ENCODE data around the gene SLC49A4. TPM values are rescaled to one million over a fixed set of nuclear protein-coding genes. Genes with fewer than 3 reads are reported as not detected.

SLC49A4 gene
- total RNA-seq, 4 donors from 2014 or later: 28.0 to 41.8 (median 37.9) TPM

GRCh38 chr3:122925756-122926155 lies 130.9 kb downstream of the SLC49A4 start:
- intact Hi-C loops (cut with DNase I; ENCODE audit: low total_unique reads): no loop called here

GRCh38 chr3:122926322-122926721 lies 131.5 kb downstream of the SLC49A4 start:
- TF ChIP-seq POLR2A (IDR thresholded peaks at IDR 0.05) (no peak), CTCF (IDR thresholded peaks at IDR 0.05) (no peak)
- DNase-seq (ENCODE audit: low spot score in 2 of 2): peak in 1 of 2 donors; percentile 72
- no peak overlapping the region for H3K4me3 ChIP-seq (ENCODE audit: low read depth, poor library complexity, severe bottlenecking)
- intact Hi-C loops (cut with DNase I; ENCODE audit: low total_unique reads): no loop called here
- WGBS, 2 donors: 81 to 93% methylated on average over 9 to 20 of the region's 20 CpGs

More at GRCh38 chr3:122925756-122926155, 130.9 kb downstream of the SLC49A4 start:
- peak in 1 of 2 donors; percentile 72 for DNase-seq (ENCODE audit: low spot score in 2 of 2)
- WGBS, 2 donors: 93 to 94% methylated on average over 1 of the region's 1 CpG
- H3K4me3 ChIP-seq (ENCODE audit: low read depth, poor library complexity, severe bottlenecking): no peak overlapping the region
- no peak for TF ChIP-seq CTCF (IDR thresholded peaks at IDR 0.05)

DNA sequence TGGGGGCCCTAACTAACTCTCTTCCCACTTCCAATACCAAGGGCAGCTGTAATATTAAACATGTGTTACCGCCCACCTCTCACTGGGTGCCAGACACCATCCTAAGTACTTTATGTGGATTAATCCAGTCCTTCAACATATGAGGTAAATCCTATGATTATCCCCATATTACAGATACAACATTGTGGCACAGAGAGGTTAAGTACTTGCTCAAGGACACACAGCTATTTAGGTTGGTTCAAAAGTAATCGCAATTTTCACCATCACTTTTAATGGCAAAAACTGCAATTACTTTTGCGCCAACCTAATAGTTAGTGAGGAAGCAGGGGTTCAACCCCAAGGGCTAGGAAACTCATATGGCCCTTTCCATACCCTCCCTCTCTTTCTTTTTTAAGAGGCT lies 131.9 kb downstream of the SLC49A4 start:
- intact Hi-C loops (cut with DNase I; ENCODE audit: low total_unique reads): no loop called here
- WGBS, 2 donors: 97 to 98% methylated on average over 3 of the region's 3 CpGs
- no peak for TF ChIP-seq POLR2A (IDR thresholded peaks at IDR 0.05)
- no peak for TF ChIP-seq CTCF (IDR thresholded peaks at IDR 0.05)

GRCh38 chr3:122927726-122928125 lies 132.9 kb downstream of the SLC49A4 start:
- intact Hi-C loops (cut with DNase I; ENCODE audit: low total_unique reads): no loop called here
- peak in 1 of 2 donors; percentile 68 for DNase-seq (ENCODE audit: low spot score in 2 of 2)
- TF ChIP-seq POLR2A (IDR thresholded peaks at IDR 0.05) (no peak), CTCF (IDR thresholded peaks at IDR 0.05) (no peak)
- WGBS, 2 donors: 92 to 99% methylated on average over 10 of the region's 10 CpGs
- H3K4me3 ChIP-seq (ENCODE audit: low read depth, poor library complexity, severe bottlenecking): no peak overlapping the region

More for the DNA sequence above, 131.9 kb downstream of the SLC49A4 start:
- H3K4me3 ChIP-seq (ENCODE audit: low read depth, poor library complexity, severe bottlenecking): no peak overlapping the region
- DNase-seq (ENCODE audit: low spot score in 2 of 2): no peak

DNA sequence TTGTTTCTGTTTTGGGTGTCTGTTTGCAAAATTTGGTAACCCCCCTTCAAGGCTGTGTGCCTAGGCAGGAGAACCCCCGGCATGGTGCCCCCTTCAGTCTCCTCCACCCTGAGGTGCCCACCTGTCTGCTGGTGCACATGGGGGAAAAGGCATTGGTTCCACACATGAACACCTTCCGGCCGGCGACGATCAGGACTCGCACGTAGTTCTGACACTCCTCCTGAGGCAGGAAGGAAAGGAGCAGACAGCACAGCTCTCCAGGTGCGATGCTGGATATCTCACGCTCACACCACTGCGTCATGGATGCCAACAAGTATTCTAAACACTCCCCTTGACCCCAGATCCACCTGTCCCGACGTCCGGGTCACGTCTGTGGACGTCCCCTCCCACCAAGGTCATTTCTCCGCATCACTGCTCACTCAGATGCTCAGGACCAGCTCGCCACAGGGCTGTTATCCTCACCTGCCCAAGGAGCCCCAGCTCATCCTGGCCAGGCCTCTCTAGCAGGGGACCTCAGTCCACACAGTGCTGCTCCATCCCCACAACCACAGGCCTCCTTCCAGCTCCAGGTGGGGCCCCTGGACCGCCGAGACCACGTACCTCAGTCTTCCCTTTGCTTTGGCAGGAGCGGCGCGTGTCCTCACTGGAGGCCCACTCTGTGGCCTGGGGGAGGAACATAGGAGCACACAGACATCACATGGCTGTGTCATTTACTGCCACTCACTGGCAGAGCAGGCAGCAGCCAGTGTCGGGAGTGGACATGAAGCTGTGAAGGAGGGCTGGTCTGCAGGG lies 133.7 kb downstream of the SLC49A4 start:
- TF ChIP-seq POLR2A (IDR thresholded peaks at IDR 0.05): no peak
- no peak for TF ChIP-seq CTCF (IDR thresholded peaks at IDR 0.05)
- intact Hi-C loops (cut with DNase I; ENCODE audit: low total_unique reads): no loop called here
- WGBS, 2 donors: 91 to 93% methylated on average over 24 of the region's 24 CpGs
- DNase-seq (ENCODE audit: low spot score in 2 of 2): no peak
- H3K4me3 ChIP-seq (ENCODE audit: low read depth, poor library complexity, severe bottlenecking): no peak overlapping the region

All from lower leg skin (tissue), 4 donors.